ENCODE data around the gene BRAP. TPM values are rescaled to one million over a fixed set of nuclear protein-coding genes. Genes with fewer than 3 reads are reported as not detected.
"Not testable (repeated sequence)": the region's sequence is repeated elsewhere in the genome, so short reads cannot be mapped to it uniquely, and the experiment has no call there.

BRAP gene
- total RNA-seq, 2 donors from 2014 or later: 16.0 to 19.6 TPM

DNA sequence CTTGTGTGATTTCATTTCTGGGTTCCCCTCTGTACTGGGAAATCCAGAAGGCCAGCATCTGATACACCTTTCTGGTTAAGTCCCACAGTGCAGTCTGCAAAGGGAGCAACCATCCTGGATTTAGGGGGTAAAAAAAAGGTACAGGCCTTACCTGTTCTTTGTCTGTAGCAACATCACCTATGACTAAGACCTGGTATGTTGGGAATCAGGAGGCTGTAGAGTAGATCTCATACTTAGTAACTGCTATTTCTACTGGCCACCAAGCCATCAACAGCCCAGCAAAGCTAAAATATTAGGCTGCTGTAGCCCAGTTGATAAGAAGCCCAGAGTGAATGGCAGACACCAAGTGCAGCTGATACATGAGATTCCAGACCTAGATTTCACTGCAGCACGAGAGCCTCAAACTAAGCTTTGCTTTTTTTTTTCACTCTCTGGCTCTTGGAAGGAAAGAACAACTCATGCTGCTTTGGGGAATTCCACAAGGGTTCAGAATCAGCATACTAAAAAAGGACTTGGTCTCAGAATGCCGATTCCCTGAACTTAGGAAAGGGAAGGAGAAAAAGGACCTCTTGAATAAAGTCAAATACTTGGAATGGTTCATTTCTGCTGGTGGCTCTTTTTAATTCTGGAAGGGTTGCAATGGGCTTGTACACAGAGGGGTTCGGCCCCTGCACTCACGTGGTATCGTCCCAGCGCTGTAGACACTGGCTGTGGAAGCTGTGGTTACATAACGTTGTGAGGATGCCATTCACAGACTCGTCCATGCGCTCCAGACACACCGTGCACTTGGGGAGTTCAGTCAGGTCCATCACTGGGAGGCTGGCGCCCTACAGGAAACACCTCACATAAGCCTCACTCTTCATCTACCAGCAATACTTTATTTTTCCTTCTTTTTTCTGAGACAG, 20.5 kb downstream of the BRAP start:
- intact Hi-C loops (cut with DNase I): no loop called here
- no peak for TF ChIP-seq CTCF (IDR thresholded peaks at IDR 0.05)
- no peak for DNase-seq
- no peak overlapping the region for H3K9ac ChIP-seq (ENCODE audit: low read depth in 2 of 2, low read length in 2 of 2)
- no peak overlapping the region for H3K27ac ChIP-seq
- no peaks in the 10 kb centered on the region for H3K9me3 ChIP-seq
- no peaks in the 10 kb centered on the region for H3K27me3 ChIP-seq
- peaks cover 6% of the 10 kb centered on the region for H3K36me3 ChIP-seq
- no peak overlapping the region for H3K4me3 ChIP-seq
- H3K4me1 ChIP-seq: no peaks in the 10 kb centered on the region

DNA sequence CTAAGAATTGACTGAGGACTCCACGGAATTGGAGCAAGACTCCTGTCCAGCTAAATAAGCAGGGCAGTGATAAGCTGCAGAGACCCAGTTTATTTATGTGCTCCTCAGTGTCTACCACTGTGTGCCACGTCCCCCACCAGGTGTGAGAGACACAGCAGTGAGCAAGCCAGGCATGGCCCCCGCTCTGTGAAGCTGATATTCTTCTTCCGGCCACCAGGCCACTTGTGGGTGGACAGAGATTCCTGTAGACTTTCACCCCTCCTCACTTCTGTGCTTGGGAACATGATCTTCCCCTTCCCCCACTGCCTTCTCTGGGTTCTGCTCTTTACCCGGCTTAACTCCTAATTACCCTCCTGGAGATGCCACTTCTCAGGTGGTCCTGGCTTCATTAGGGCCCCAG, 21.3 kb downstream of the BRAP start:
- Histone ChIP-seq H3K9me3 (no peaks in the 10 kb centered on the region), H3K36me3 (peaks cover 8% of the 10 kb centered on the region), H3K4me1 (no peaks in the 10 kb centered on the region), H3K9ac (ENCODE audit: low read depth in 2 of 2, low read length in 2 of 2) (no peak overlapping the region), H3K27ac (no peak overlapping the region), H3K4me3 (no peak overlapping the region), H3K27me3 (no peaks in the 10 kb centered on the region)
- no peak for TF ChIP-seq CTCF (IDR thresholded peaks at IDR 0.05)
- DNase-seq: no peak
- intact Hi-C loops (cut with DNase I): no loop called here

GRCh38 chr12:111656016-111656415, 29.7 kb downstream of the BRAP start:
- Histone ChIP-seq H3K4me1 (no peaks in the 10 kb centered on the region), H3K27ac (no peak overlapping the region), H3K9ac (ENCODE audit: low read depth in 2 of 2, low read length in 2 of 2) (no peak overlapping the region), H3K27me3 (no peaks in the 10 kb centered on the region), H3K4me3 (no peak overlapping the region), H3K36me3 (peaks cover 12% of the 10 kb centered on the region), H3K9me3 (no peaks in the 10 kb centered on the region)
- intact Hi-C loops (cut with DNase I): no loop called here
- no peak for DNase-seq
- TF ChIP-seq CTCF (IDR thresholded peaks at IDR 0.05): no peak

GRCh38 chr12:111655356-111655755, 30.4 kb downstream of the BRAP start:
- H3K9me3 ChIP-seq: no peaks in the 10 kb centered on the region
- H3K27ac ChIP-seq: no peak overlapping the region
- no peak overlapping the region for H3K4me3 ChIP-seq
- TF ChIP-seq CTCF (IDR thresholded peaks at IDR 0.05): no peak
- no peak for DNase-seq
- no peaks in the 10 kb centered on the region for H3K27me3 ChIP-seq
- H3K4me1 ChIP-seq: no peaks in the 10 kb centered on the region
- no peak overlapping the region for H3K9ac ChIP-seq (ENCODE audit: low read depth in 2 of 2, low read length in 2 of 2)
- H3K36me3 ChIP-seq: peaks cover 12% of the 10 kb centered on the region
- intact Hi-C loops (cut with DNase I): no loop called here

DNA sequence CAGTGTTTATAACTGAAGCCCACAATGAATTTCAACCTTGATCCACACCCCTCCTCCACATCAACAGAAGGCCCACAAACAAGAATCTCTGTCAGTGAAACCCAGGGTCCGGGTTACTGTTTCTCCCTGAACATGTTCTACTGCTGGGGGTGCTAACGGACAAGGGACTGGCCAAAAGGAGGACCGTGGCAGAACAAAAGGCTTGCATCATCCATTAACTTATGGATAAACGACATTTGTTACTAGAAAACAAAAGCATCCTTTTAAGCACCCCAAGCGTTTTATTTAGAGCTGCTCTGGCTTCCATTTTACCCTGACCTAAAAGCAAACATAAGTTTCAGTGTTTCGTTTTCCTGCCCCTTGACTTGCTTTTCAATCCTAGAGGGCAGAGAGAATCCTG, 32.2 kb downstream of the BRAP start:
- intact Hi-C loops (cut with DNase I): no loop called here
- Histone ChIP-seq H3K9ac (ENCODE audit: low read depth in 2 of 2, low read length in 2 of 2) (no peak overlapping the region), H3K36me3 (peaks cover 17% of the 10 kb centered on the region), H3K9me3 (no peaks in the 10 kb centered on the region), H3K4me1 (no peaks in the 10 kb centered on the region), H3K27ac (no peak overlapping the region), H3K27me3 (no peaks in the 10 kb centered on the region), H3K4me3 (no peak overlapping the region)
- TF ChIP-seq CTCF (IDR thresholded peaks at IDR 0.05): no peak
- DNase-seq: no peak

- intact Hi-C loops (cut with DNase I); H3K27me3 ChIP-seq; H3K9me3 ChIP-seq; DNase-seq; H3K27ac ChIP-seq; H3K4me3 ChIP-seq; H3K4me1 ChIP-seq; H3K9ac ChIP-seq (ENCODE audit: low read depth in 2 of 2, low read length in 2 of 2): not testable (repeated sequence)
- H3K36me3 ChIP-seq: peaks cover 17% of the 10 kb centered on the region
These were observed 33.2 kb downstream of the BRAP start for GRCh38 chr12:111652530-111652929.

Data from colonic mucosa (tissue), 4 donors.